HG03039 (cell line): Measurements from ENCODE around the gene EXOC4.

Source experiments
- ATAC-seq: cut with Tn5 transposase; IDR thresholded peaks from one replicate; pipeline ENCODE4 v1.9.1; 2021; ENCODE audit warnings: mild to moderate bottlenecking, moderate library complexity; ENCODE audit not compliant: unreplicated experiment

The EXOC4 gene

GRCh38 chr7:133564484-133564883, 311.6 kb downstream of the EXOC4 start:
- ATAC-seq, result no peak

- no peak for ATAC-seq
Measured at GRCh38 chr7:133568544-133568943, 315.7 kb downstream of the EXOC4 start.

GRCh38 chr7:133570321-133570720, 317.4 kb downstream of the EXOC4 start:
- ATAC-seq, result no peak

DNA sequence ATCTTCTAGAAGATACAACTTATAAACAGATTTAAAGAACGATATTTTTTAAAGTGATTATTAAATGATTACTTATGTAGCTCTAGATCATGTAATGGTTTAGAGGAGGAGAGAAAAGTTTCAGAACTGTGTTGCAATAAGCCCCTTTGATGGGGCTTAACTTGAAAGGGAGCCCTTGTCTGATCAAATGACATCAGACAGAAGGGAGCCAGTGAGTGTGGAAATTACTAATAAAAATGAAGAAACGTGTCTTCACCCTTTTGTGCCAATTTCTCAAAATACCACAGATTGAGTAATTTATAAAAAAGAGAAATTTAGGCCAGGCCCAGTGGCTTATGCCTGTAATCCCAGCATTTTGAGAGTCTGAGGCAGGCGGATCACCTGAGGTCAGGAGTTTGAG, 318.2 kb downstream of the EXOC4 start:
- no peak for ATAC-seq

- no peak for ATAC-seq
Measured at GRCh38 chr7:133572087-133572486, 319.2 kb downstream of the EXOC4 start.

- ATAC-seq, result no peak
Measured at GRCh38 chr7:133572843-133573242, 320.0 kb downstream of the EXOC4 start.

DNA sequence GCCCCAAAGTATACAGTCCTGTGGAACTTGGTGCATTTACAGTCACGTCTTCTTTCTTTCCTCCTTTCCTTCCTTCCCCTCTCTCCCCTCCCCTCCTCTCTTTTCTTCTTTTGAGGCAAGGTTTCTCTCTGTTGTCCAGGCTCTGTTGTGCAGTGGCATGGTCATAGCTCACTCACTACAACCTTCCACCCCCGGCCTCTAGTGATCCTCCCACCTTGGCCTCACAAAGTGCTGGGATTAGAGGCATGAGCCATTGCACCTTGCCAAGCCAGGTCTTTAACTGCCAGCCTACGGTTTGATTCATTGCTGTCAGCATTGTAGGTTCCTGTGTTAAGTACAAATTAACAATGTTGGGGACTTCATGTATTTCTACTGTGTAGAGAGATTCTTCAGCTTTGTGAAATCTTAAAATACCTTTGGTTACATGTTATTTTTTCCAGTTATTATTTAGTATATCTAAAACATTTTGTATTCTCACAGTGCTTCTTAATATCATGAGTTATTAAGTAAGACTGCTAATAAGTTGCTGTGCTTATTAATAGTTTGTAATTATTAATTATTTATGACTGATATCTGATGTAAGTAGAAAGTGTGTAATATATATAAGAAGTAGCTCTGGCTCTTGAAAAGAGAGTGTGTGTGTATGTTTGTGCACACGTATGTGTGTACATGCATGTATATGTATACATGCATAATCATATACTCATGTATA, 320.8 kb downstream of the EXOC4 start:
- no peak for ATAC-seq

DNA sequence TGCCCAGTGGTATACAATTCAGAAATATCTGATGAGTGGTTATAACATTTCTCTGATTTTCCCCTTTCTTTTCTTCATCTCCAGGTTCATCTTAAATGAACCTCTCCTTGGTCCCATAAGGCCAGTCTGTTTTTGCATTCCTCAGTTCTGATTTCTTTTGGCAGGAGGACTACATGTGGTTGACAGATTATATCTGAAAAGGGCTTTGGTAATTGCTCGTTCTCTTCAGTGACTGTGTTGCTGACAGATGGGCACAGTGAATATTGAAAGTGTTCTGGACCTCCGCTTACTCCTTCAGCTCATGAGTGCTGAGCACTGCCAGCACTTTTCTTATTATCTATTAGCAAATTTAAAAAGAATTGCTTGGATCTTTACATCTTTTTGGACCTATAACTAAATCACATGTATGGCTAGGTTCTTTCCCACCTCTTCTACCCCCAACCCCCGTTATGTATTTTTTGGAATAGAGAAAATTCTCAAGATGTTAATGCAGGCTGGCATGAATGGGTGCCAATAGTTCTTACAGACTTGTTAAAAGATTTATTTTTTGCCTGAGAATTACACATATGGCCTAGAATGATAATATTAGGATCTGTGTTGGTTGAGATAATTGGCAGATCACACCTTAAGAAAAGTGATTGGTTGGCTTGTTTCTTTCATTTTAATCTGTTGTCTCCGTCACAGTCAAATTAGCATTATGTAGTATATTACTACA, 323.0 kb downstream of the EXOC4 start:
- no peak for ATAC-seq

DNA sequence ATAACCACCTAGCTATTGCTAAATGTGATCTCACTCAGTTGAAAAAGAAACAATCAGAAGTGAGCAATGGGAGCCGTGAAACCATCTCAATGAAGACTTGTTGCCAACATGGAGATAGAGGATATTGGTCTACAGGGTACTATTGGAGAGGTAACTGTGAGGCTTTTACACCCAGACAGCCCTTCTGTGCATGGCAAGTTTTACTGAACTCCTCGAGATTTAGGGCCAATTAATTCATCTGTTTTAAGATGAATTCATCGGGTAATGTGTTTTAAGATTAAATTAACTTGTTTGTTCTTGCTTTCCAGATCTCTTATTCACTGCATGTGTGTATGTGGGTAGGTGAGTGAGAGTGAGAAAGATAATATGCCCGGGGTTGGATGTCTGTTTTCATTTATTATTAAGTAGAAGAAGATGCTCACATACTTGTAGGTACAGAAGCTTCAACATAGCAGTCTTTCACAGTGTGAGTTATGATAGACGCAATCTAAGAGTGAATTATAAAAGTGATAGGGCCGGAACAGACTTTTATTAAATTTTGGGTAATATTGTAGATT, 323.8 kb downstream of the EXOC4 start:
- ATAC-seq, result no peak

GRCh38 chr7:133582766-133583523, 330.1 kb downstream of the EXOC4 start:
- ATAC-seq, result no peak

- ATAC-seq, result no peak
Measured at GRCh38 chr7:133583545-133584171, 330.8 kb downstream of the EXOC4 start.

DNA sequence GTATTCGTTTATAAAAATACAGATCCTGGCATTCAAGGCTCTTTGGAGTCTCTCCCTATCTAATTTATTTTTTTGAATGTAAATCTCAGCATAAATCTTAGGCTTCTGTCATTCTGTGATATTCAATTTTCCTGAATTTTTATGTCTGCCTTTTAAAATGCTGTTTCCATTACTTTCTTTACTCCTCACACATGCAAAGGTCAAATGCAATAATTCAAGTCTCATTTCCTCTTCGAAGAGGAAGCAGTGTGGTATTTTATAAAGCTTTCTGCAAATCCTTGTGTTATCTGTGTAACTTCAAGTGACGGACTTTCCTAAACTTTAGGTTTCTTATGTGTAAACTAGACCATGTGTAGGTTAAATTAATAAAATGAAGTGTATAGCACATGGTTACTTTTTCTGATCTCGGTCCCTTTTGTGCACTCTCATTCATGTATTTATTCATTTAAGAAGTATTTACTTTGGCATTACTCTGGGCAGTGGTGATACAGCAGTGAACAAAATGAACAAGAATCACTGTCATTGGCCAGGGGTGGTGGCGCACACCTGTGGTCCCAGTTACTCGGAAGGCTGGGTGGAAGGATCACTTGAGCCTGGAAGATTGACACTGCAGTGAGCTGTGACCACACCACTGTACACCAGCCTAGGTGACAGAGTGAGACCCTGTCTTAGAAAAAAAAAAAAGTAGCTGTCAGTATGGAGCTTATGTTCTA, 332.2 kb downstream of the EXOC4 start:
- ATAC-seq, result no peak

- ATAC-seq, result no peak
Measured at GRCh38 chr7:133586253-133586652, 333.4 kb downstream of the EXOC4 start.

- ATAC-seq, result no peak
Measured at GRCh38 chr7:133587903-133588302, 335.0 kb downstream of the EXOC4 start.

DNA sequence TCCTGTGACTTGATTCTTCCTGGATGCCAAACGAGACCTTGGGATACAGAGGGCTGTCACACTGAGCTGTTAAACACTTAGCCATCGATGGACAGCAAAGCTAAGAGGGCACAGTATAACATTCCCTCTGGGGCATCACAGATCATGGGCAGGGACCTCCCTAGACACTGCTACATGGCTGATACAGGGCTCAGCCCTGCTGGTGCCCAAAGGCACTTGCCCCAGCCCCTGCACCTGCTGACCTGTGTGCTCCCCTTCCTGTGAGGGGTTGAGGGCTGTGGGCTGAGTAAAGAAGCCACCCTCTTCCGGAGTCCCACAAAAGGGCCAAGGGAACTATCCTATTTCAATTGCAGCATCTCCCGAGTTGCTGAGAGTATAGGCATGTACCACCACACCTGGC, 337.9 kb downstream of the EXOC4 start:
- no peak for ATAC-seq

GRCh38 chr7:133591704-133592340, 338.9 kb downstream of the EXOC4 start:
- ATAC-seq, result no peak

- no peak for ATAC-seq
Measured at GRCh38 chr7:133593561-133593960, 340.7 kb downstream of the EXOC4 start.

DNA sequence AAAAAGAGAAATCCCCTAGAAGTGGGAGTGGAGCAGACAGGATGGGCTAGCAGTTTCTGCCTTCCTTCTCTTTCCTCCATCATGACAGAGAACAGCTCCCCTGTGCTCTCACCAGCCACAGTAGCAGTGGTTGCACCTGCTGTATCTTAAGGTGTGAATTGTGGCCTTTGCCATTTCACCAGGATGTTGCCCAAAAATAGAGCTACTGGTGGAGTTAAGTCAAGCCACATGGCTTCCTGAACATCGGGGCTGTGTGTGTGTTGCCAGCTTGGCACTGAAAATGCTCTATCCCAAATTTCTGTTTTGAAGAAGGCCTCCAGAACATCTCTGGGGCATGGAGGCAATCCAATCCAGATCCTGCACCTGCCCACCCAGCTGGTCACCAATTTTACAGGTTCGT, 348.7 kb downstream of the EXOC4 start:
- no peak for ATAC-seq

DNA sequence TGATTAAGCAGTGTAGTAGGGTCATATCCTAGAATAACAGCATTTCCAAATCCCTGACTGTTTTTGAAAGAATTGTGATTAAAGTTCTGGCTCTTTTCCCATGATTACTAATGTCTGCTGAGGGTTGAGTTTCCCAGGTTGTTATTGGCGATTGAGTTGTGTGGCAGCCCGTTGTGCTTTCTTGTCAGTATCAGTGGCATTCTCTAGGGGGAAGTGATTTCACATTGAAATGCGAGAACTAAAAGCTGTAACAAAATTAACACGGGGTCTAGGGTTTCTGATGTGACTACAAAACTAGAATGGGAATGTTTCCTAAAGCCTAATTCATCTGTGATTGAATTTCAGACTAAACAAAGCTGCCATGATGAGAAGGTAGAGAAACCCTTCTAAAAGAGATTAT, 349.4 kb downstream of the EXOC4 start:
- no peak for ATAC-seq

DNA sequence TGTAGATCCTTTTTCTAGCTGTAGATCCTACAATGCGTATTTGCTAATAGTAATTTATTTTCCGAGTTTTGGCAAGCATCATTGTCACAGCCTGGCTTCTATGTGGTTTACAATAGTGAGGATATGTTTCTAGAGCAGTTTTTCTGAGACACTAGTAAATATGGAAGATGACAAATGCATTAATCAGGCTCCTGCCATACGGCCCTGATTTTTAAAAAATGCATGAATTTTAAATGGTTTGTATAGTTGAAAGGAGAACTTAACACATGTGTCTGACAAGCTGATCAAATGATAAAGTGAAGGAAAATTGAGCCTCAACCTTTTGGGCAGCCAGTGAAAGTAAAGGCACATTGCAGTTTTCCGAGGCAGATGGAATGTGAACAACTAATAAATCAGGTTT, 354.1 kb downstream of the EXOC4 start:
- ATAC-seq, result no peak
